Osteocyte (in vitro differentiated cells): ENCODE data around the gene TAS2R60. TPM values are rescaled to one million over a fixed set of nuclear protein-coding genes. Genes with fewer than 3 reads are reported as not detected.

Experiments used
- DNase-seq: peaks from one replicate; pipeline ENCODE4 v3.0.0; 2021; ENCODE audit warnings: mixed read lengths; ENCODE audit not compliant: unreplicated experiment; ENCODE audit errors: extremely low spot score
- H3K27ac Mint-ChIP-seq: one replicate; pipeline ENCODE4 v1.8.0; 2021; ENCODE audit warnings: mild to moderate bottlenecking, mixed read lengths; ENCODE audit not compliant: unreplicated experiment
- H3K27me3 Mint-ChIP-seq: one replicate; pipeline ENCODE4 v1.8.0; 2021; ENCODE audit warnings: mixed read lengths; ENCODE audit not compliant: unreplicated experiment
- H3K36me3 Mint-ChIP-seq: one replicate; pipeline ENCODE4 v1.8.0; 2021; ENCODE audit warnings: mixed read lengths; ENCODE audit not compliant: unreplicated experiment
- H3K4me1 Mint-ChIP-seq: one replicate; pipeline ENCODE4 v1.8.0; 2021; ENCODE audit warnings: mixed read lengths; ENCODE audit not compliant: unreplicated experiment
- H3K4me3 Mint-ChIP-seq: one replicate; pipeline ENCODE4 v1.8.0; 2021; ENCODE audit warnings: mild to moderate bottlenecking, moderate library complexity, mixed read lengths; ENCODE audit not compliant: unreplicated experiment
- H3K9me3 Mint-ChIP-seq: one replicate; pipeline ENCODE4 v1.8.0; 2021; ENCODE audit warnings: mixed read lengths; ENCODE audit not compliant: unreplicated experiment
- total RNA-seq: library from RNA; stranded (reverse); gene quantifications from 2 replicates; pipeline ENCODE4 v1.2.1, GENCODE V29; 2021
- TF ChIP-seq, protein P1 (sequence below): fragments of 200-600 bp; sonication (generic); IDR thresholded peaks from 2 replicates; pipeline ENCODE4 v1.5.0; 2021; ENCODE audit warnings: antibody characterized with exemption, mild to moderate bottlenecking, moderate library complexity

Gene TAS2R60
- total RNA-seq, 1 donor from 2014 or later: not detected

- Mint-ChIP-seq H3K4me1 (peaks cover under 1% of the 10 kb centered on the region), H3K4me3 (no peak overlapping the region), H3K27ac (no peak overlapping the region), H3K9me3 (no peaks in the 10 kb centered on the region), H3K36me3 (no peaks in the 10 kb centered on the region), H3K27me3 (peaks cover 26% of the 10 kb centered on the region)
- no peak for DNase-seq
- TF ChIP-seq, protein P1, sequence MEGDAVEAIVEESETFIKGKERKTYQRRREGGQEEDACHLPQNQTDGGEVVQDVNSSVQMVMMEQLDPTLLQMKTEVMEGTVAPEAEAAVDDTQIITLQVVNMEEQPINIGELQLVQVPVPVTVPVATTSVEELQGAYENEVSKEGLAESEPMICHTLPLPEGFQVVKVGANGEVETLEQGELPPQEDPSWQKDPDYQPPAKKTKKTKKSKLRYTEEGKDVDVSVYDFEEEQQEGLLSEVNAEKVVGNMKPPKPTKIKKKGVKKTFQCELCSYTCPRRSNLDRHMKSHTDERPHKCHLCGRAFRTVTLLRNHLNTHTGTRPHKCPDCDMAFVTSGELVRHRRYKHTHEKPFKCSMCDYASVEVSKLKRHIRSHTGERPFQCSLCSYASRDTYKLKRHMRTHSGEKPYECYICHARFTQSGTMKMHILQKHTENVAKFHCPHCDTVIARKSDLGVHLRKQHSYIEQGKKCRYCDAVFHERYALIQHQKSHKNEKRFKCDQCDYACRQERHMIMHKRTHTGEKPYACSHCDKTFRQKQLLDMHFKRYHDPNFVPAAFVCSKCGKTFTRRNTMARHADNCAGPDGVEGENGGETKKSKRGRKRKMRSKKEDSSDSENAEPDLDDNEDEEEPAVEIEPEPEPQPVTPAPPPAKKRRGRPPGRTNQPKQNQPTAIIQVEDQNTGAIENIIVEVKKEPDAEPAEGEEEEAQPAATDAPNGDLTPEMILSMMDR: no peak
Measured at GRCh38 chr7:143435266-143435665, 8.0 kb upstream of the TAS2R60 start.

DNA sequence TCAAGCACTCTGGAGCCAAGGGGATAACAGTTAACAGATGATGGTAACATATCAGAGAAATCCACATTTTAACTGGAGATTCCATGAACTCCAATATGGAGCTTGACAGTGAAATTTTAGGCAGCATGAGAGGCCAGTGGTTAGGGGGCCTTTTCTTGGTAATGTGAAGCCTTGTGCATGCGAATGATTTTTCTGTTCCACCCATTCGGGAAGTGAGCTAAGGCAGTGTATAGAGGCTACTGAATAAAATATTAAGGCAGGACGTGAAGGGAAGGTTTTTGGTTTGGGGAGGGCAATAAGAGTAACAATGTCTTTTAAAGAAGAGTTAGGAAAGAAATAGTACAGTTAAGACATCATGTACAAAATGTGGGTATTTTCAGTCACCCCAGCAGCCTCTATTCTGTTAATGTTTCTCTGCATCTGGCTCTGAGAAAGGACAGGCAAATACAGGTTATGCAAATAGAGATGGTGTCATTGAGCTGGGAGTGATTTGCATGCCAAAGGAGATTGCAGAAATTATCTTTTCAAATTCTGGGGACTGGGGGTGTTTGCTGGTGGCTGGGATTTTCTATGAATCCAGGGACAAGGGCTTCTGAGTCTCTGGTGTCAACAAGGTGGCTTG, 6.8 kb upstream of the TAS2R60 start:
- TF ChIP-seq, protein P1: no peak
- Mint-ChIP-seq H3K4me3 (no peak overlapping the region), H3K9me3 (no peaks in the 10 kb centered on the region), H3K36me3 (no peaks in the 10 kb centered on the region), H3K4me1 (no peaks in the 10 kb centered on the region), H3K27ac (no peak overlapping the region), H3K27me3 (peaks cover 33% of the 10 kb centered on the region)
- DNase-seq: no peak

DNA sequence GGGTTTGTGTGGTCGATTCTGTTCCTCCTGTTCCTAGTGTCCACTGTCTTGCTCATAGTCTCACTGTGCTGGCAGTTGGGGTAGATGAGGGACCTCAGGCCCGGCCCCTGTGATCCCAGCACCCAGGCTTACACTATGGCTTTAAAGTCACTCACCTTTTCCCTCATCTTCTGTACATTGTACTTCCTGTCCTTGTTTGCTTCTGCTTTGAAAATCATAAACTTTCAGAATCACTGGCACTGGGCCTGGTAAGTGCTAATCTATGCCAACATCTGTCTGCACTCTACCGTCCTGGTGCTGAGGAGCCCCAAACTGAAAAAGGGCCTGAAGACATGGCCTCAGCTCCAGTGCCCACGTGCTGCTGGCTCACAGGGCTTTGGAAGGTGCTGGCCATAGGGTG, 5.7 kb upstream of the TAS2R60 start:
- no peaks in the 10 kb centered on the region for H3K9me3 Mint-ChIP-seq
- TF ChIP-seq, protein P1: no peak
- H3K4me1 Mint-ChIP-seq: no peaks in the 10 kb centered on the region
- H3K27ac Mint-ChIP-seq: no peak overlapping the region
- H3K4me3 Mint-ChIP-seq: no peak overlapping the region
- peaks cover 41% of the 10 kb centered on the region for H3K27me3 Mint-ChIP-seq
- no peak for DNase-seq
- no peaks in the 10 kb centered on the region for H3K36me3 Mint-ChIP-seq

- no peak for DNase-seq
- Mint-ChIP-seq H3K36me3 (no peaks in the 10 kb centered on the region), H3K27ac (no peak overlapping the region), H3K27me3 (peaks cover 39% of the 10 kb centered on the region), H3K4me3 (no peak overlapping the region), H3K4me1 (no peaks in the 10 kb centered on the region), H3K9me3 (no peaks in the 10 kb centered on the region)
- TF ChIP-seq, protein P1: no peak
Measured at GRCh38 chr7:143439866-143440265, 3.4 kb upstream of the TAS2R60 start.

DNA sequence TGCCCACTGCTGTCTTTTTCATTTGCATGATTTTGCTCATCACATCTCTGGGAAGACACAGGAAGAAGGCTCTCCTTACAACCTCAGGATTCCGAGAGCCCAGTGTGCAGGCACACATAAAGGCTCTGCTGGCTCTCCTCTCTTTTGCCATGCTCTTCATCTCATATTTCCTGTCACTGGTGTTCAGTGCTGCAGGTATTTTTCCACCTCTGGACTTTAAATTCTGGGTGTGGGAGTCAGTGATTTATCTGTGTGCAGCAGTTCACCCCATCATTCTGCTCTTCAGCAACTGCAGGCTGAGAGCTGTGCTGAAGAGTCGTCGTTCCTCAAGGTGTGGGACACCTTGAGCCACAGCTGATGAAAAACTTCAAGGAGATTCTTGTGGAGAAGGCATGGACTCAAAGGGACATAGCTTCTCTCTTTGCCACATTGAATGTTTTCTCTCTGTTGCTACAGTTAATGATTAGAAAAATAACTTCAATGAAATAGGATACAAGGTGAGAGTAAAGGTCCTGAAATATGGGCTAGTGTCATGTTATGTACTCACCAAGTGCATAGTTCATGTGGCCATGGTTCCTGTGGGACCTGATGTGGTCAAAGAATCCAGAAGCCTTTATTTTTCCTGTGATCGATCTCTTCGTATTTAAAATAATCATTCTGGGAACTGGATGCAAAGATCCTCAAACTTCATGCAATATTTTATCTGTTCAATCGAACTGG, 970 bp downstream of the TAS2R60 start:
- H3K4me1 Mint-ChIP-seq: no peaks in the 10 kb centered on the region
- H3K27me3 Mint-ChIP-seq: peaks cover 30% of the 10 kb centered on the region
- DNase-seq: no peak
- no peaks in the 10 kb centered on the region for H3K36me3 Mint-ChIP-seq
- H3K9me3 Mint-ChIP-seq: no peaks in the 10 kb centered on the region
- no peak overlapping the region for H3K4me3 Mint-ChIP-seq
- no peak overlapping the region for H3K27ac Mint-ChIP-seq
- TF ChIP-seq, protein P1: no peak
